Fibroblast of lung (primary cell): ENCODE data around the gene PTPRA.

ENCODE experiments used
- EZH2 ChIP-seq: IDR thresholded peaks from 2 replicates; pipeline ENCODE4 v1.5.1; 2012; ENCODE audit warnings: low read length, control low read depth, mild to moderate bottlenecking; ENCODE audit errors: missing control alignments
- TF ChIP-seq, protein P1 (sequence below), 2 donors: IDR thresholded peaks in 1 of 2; conservative IDR thresholded peaks in 1 of 2; 1 replicate in 1 of 2; 2 replicates in 1 of 2; pipeline ENCODE4 v1.5.1; 2011 to 2012; ENCODE audit warnings: low read length in 2 of 2, control low read depth in 1 of 2, inconsistent platforms in 1 of 2, low read depth in 1 of 2, mild to moderate bottlenecking in 1 of 2

DNA sequence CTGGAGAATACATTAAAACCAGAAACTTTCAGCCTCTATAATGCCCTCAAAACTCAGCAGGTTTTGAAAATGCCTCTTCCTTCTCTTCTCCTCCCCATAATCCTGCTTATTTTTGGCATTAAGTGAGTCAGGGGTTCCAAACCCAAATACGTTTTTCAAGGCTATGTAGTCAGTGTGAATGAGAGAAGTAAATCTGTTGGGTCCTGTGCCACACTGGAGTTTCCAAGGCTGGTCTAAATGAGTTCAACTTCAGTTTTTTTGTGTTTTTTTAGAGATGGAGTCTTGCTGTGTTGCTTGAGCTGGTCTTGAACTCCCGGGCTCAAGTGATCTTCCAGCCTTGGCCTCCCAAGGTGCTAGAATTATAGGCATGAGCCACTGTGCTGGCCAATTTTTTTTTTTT lies 20.9 kb downstream of the PTPRA start:
- TF ChIP-seq, protein P1, sequence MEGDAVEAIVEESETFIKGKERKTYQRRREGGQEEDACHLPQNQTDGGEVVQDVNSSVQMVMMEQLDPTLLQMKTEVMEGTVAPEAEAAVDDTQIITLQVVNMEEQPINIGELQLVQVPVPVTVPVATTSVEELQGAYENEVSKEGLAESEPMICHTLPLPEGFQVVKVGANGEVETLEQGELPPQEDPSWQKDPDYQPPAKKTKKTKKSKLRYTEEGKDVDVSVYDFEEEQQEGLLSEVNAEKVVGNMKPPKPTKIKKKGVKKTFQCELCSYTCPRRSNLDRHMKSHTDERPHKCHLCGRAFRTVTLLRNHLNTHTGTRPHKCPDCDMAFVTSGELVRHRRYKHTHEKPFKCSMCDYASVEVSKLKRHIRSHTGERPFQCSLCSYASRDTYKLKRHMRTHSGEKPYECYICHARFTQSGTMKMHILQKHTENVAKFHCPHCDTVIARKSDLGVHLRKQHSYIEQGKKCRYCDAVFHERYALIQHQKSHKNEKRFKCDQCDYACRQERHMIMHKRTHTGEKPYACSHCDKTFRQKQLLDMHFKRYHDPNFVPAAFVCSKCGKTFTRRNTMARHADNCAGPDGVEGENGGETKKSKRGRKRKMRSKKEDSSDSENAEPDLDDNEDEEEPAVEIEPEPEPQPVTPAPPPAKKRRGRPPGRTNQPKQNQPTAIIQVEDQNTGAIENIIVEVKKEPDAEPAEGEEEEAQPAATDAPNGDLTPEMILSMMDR (conservative IDR thresholded peaks at IDR 0.05 in 1 of 2, IDR thresholded peaks at IDR 0.05 in 1 of 2; ENCODE audit: low read depth in 1 of 2, low read length in 2 of 2), result no peak
- no peak for TF ChIP-seq EZH2
